Stimulated activated CD4-positive, alpha-beta T cell treated with anti-CD3 and anti-CD28 coated beads, Interleukin-4, amount 100 ng/mL, for 24 hours (primary cell): ENCODE data around the gene TEX10.
A peak's percentile ranks its signal among the peaks of the same experiment; 100 is the strongest.
"Not testable (repeated sequence)": the region's sequence is repeated elsewhere in the genome, so short reads cannot be mapped to it uniquely, and the experiment has no call there.

Source experiments
- DNase-seq: peaks from one replicate; pipeline ENCODE4 v3.0.0-alpha.2; 2020

The TEX10 gene

GRCh38 chr9:100352727-100353505, at the start of gene TEX10:
TSS of gene TEX10 (minus strand) at chr9:100352942. CDS start at chr9:100349363, 3,579 bp downstream.
- peak; percentile 89 for DNase-seq

- DNase-seq, result no peak
These were observed 48.3 kb upstream of the TEX10 start for GRCh38 chr9:100401042-100401441.

GRCh38 chr9:100397529-100398266, 45.0 kb upstream of the TEX10 start:
- no peak for DNase-seq

- no peak for DNase-seq
These were observed 44.0 kb upstream of the TEX10 start for GRCh38 chr9:100396769-100397168.

- DNase-seq, result no peak
These were observed 42.1 kb upstream of the TEX10 start for GRCh38 chr9:100394816-100395215.

GRCh38 chr9:100394032-100394695, 41.4 kb upstream of the TEX10 start:
- no peak for DNase-seq

GRCh38 chr9:100392989-100393388, 40.2 kb upstream of the TEX10 start:
- DNase-seq, result not testable (repeated sequence)

- DNase-seq, result no peak
These were observed 27.1 kb upstream of the TEX10 start for GRCh38 chr9:100379862-100380261.

- no peak for DNase-seq
These were observed 24.3 kb upstream of the TEX10 start for GRCh38 chr9:100377015-100377414.

- no peak for DNase-seq
These were observed 22.9 kb upstream of the TEX10 start for GRCh38 chr9:100375658-100376057.

GRCh38 chr9:100372648-100373047, 19.9 kb upstream of the TEX10 start:
- no peak for DNase-seq

- no peak for DNase-seq
These were observed 17.5 kb upstream of the TEX10 start for GRCh38 chr9:100370064-100370723.

- no peak for DNase-seq
These were observed 15.9 kb upstream of the TEX10 start for GRCh38 chr9:100368672-100369071.

- no peak for DNase-seq
These were observed 13.4 kb upstream of the TEX10 start for GRCh38 chr9:100366121-100366520.

GRCh38 chr9:100364013-100364412, 11.3 kb upstream of the TEX10 start:
- DNase-seq, result no peak

GRCh38 chr9:100359057-100359456, 6.3 kb upstream of the TEX10 start:
- DNase-seq, result no peak

- no peak for DNase-seq
These were observed 4.8 kb upstream of the TEX10 start for GRCh38 chr9:100357501-100357900.

GRCh38 chr9:100355561-100355960, 2.8 kb upstream of the TEX10 start:
- DNase-seq, result no peak

GRCh38 chr9:100354121-100354800, 1.5 kb upstream of the TEX10 start:
- no peak for DNase-seq

GRCh38 chr9:100352201-100352726, 478 bp downstream of the TEX10 start:
- peak; percentile 21 for DNase-seq

GRCh38 chr9:100351508-100351907, 1.2 kb downstream of the TEX10 start:
- DNase-seq, result no peak

- no peak for DNase-seq
These were observed 2.6 kb downstream of the TEX10 start for GRCh38 chr9:100350188-100350587.
